Heart left ventricle (tissue), 16 donors: ENCODE results near the gene RALBP1. TPM values are rescaled to one million over a fixed set of nuclear protein-coding genes. Genes with fewer than 3 reads are reported as not detected.

Experiments
- ATAC-seq, 4 donors: fragments of 200-7000 bp; cut with Tn5 transposase; one replicate each; pipeline ENCODE4 v1.9.1; 2020 to 2022; ENCODE audit warnings: moderate library complexity in 4 of 4, mild to moderate bottlenecking in 3 of 4, moderate number of reproducible peaks in 1 of 4
- DNase-seq, 5 donors: peaks; one replicate each; pipeline ENCODE4 v3.0.0-alpha.2; 2020
- H3K27ac ChIP-seq, 12 donors: fragments of 200-600 bp; sonication (generic) in 4 of 12; one replicate each; pipeline versions ENCODE4 v1.5.0 to v1.8.0; 2016 to 2022; ENCODE audit warnings: mild to moderate bottlenecking in 2 of 12
- H3K27me3 ChIP-seq, 9 donors: fragments of 200-600 bp; sonication (generic) in 2 of 9; one replicate each; pipeline versions ENCODE4 v1.5.1 to v1.8.0; 2016 to 2022; ENCODE audit warnings: mild to moderate bottlenecking in 3 of 9
- H3K36me3 ChIP-seq, 9 donors: fragments of 200-600 bp; sonication (generic) in 2 of 9; one replicate each; pipeline versions ENCODE4 v1.5.0 to v1.8.0; 2018 to 2022; ENCODE audit warnings: mild to moderate bottlenecking in 2 of 9
- H3K4me1 ChIP-seq, 12 donors: fragments of 200-600 bp; sonication (generic) in 4 of 12; one replicate each; pipeline versions ENCODE4 v1.5.0 to v1.8.0; 2016 to 2022; ENCODE audit warnings: mild to moderate bottlenecking in 3 of 12
- H3K4me3 ChIP-seq, 12 donors: fragments of 200-600 bp; sonication (generic) in 4 of 12; one replicate each; pipeline versions ENCODE4 v1.5.0 to v1.8.0; 2017 to 2022; ENCODE audit warnings: mild to moderate bottlenecking in 9 of 12, moderate library complexity in 4 of 12
- H3K9me3 ChIP-seq, 12 donors: fragments of 200-600 bp; sonication (generic) in 4 of 12; one replicate each; pipeline versions ENCODE4 v1.5.0 to v1.8.0; 2016 to 2022; ENCODE audit warnings: mild to moderate bottlenecking in 1 of 12
- CTCF ChIP-seq, 12 donors: fragments of 200-600 bp; sonication (generic) in 4 of 12; IDR thresholded peaks; one replicate each; pipeline versions ENCODE4 v1.5.0 to v1.8.0; 2018 to 2022; ENCODE audit warnings: antibody characterized with exemption in 12 of 12, mild to moderate bottlenecking in 5 of 12
- POLR2A ChIP-seq, 2 donors: fragments of 450-650 bp; IDR thresholded peaks; one replicate each; pipeline ENCODE4 v1.6.1; 2017; ENCODE audit warnings: antibody characterized with exemption in 2 of 2, mild to moderate bottlenecking in 2 of 2, moderate library complexity in 2 of 2
- WGBS, 4 donors: extraction: QIAGEN DNeasy Blood & Tissue Kit in 2 of 4; methylation state at CpG; one replicate each; pipeline versions ENCODE4 v1.1.5 to v1.1.7; 2013 to 2018; 5-methylcytosine and 5-hydroxymethylcytosine counted together
- intact Hi-C, 10 donors: fragments of 100-400 bp; cut with DNase I; formaldehyde crosslinking; loops; one replicate each; pipeline versions ENCODE4 v1.11.1 to v1.14.2; 2022
- polyA plus RNA-seq, 2 donors: library from polyadenylated mRNA; stranded (reverse); fragments of 200-250 nt; gene quantifications; one replicate each; pipeline ENCODE4 v1.2.3, GENCODE V29; 2013
- total RNA-seq, 9 donors: library from RNA; depleted of rRNA in 2 of 9; stranded (reverse); fragments of >200 nt in 2 of 9; fragmentation: NEBNext Ultra II Directional in 3 of 9; extraction: Animal tissue kit (Norgen Biotek cat#: 25700) in 3 of 9; gene quantifications; one replicate each; pipeline versions ENCODE4 v1.1.0 to v1.2.4, GENCODE V29; 2016 to 2023
- donor health status: ischemic (EF 13 %, LVEDD 7.1; RV severe dilation, severe dysfunction).
- donor health status: healthy with polysubstance abuse.
- donor health status: DM: no; HTN: yes; CAD: no.
- donor health status: DM: no; HTN: no; CAD: no.
- donor health status: ischemic (EF 25% LVEDD 6.9; RV normal size, moderate dysfunction).
- donor health status: ischemic (EF 25% LVEDD 5.7; RV mildly dilated, moderate dysfunction).
- donor health status: healthy.
- donor health status: DM: yes; HTN: yes; CAD: no.
- donor health status: ischemic (EF 35%, LVEDD 5.7; RV mildly dilated, moderate dysfunction).
- donor health status: nonischemic (EF 11% LVEDD 7.7; RV severe dilation, severe dysfunction).
- donor health status: DM: yes; HTN: yes; CAD: no.
- donor health status: PGD.
- donor health status: ischemic (EF 29% LVEDD 5.4; RV normal size, mild dysfunction).
- donor health status: nonischemic (EF 23%, LVEDD 6.1; RV moderate dilation, normal function).

The RALBP1 gene
- total and polyA plus RNA-seq, 11 donors: 20.9 to 91.1 (median 47.8) TPM

DNA sequence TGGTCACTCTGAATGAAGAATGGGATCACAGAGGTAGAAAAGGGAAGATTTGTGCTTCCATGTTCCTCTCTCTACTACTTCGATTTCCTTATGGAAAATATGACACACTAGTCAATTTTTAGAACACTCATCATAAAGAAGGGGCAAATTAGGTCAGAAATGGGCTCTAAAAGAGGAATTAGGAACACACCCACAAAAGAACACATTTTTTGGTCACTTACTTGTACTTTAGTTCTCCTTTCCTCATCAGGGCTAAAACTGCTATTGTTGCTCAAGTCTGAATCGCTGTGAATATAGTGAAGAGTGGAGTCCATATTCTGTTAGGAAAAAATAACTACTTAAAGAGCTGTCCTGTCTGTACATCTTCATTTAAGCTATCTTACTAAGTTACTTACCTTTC, 86.4 kb downstream of the RALBP1 start:
- intact Hi-C loops: no loop called here
- peaks cover 0 to 41% (median 13%) of the 10 kb centered on the region in 12 donors for H3K4me1 ChIP-seq

GRCh38 chr18:9562584-9562983, 87.3 kb downstream of the RALBP1 start:
- Histone ChIP-seq H3K9me3 (no peaks in the 10 kb centered on the region), H3K4me1 (peaks cover 0 to 41% (median 13%) of the 10 kb centered on the region in 12 donors), H3K4me3 (no peak overlapping the region), H3K27ac (peak overlapping the region in 1 of 12 donors; percentile 22), H3K27me3 (no peaks in the 10 kb centered on the region), H3K36me3 (peaks cover 0 to 75% (median 64%) of the 10 kb centered on the region in 9 donors)
- WGBS, 4 donors: 86 to 94% (median 89%) methylated on average over 4 of the region's 4 CpGs
- intact Hi-C loops: no loop called here
- ATAC-seq: no peak
- no peak for DNase-seq
- no peak for TF ChIP-seq CTCF (IDR thresholded peaks at IDR 0.05)
- no peak for TF ChIP-seq POLR2A (IDR thresholded peaks at IDR 0.05)

More for the DNA sequence above, 86.4 kb downstream of the RALBP1 start:
- whole genome bisulfite sequencing, 4 donors: 66 to 87% (median 81%) methylated on average over 2 of the region's 2 CpGs
- Histone ChIP-seq H3K4me3 (no peak overlapping the region), H3K36me3 (peaks cover 0 to 77% (median 67%) of the 10 kb centered on the region in 9 donors), H3K27me3 (no peaks in the 10 kb centered on the region), H3K9me3 (no peaks in the 10 kb centered on the region), H3K27ac (peak overlapping the region in 1 of 12 donors; percentile 22)
- TF ChIP-seq CTCF (IDR thresholded peaks at IDR 0.05) (no peak), POLR2A (IDR thresholded peaks at IDR 0.05) (no peak)
- peak in 2 of 4 donors; percentile 49 to 54 for ATAC-seq
- DNase-seq: no peak

- H3K27me3 ChIP-seq: no peaks in the 10 kb centered on the region
- WGBS, 4 donors: 91 to 92% (median 92%) methylated on average over 4 of the region's 4 CpGs
- DNase-seq (no peak), ATAC-seq (peak in 1 of 4 donors; percentile 46)
- H3K27ac ChIP-seq: peak overlapping the region in 1 of 12 donors; percentile 22
- H3K4me3 ChIP-seq: no peak overlapping the region
- peaks cover 0 to 75% (median 63%) of the 10 kb centered on the region in 9 donors for H3K36me3 ChIP-seq
- TF ChIP-seq POLR2A (IDR thresholded peaks at IDR 0.05): no peak
- TF ChIP-seq CTCF (IDR thresholded peaks at IDR 0.05): no peak
- intact Hi-C loops: no loop called here
- H3K9me3 ChIP-seq: no peaks in the 10 kb centered on the region
- peaks cover 0 to 41% (median 13%) of the 10 kb centered on the region in 12 donors for H3K4me1 ChIP-seq
These were observed 88.0 kb downstream of the RALBP1 start for GRCh38 chr18:9563331-9563730.

- TF ChIP-seq CTCF (IDR thresholded peaks at IDR 0.05): no peak
- TF ChIP-seq POLR2A (IDR thresholded peaks at IDR 0.05): no peak
- DNase-seq (no peak), ATAC-seq (no peak)
- 70 to 87% (median 83%) methylated on average over 2 of the region's 2 CpGs for WGBS, 4 donors
- H3K27me3 ChIP-seq: no peaks in the 10 kb centered on the region
- no peak overlapping the region for H3K4me3 ChIP-seq
- H3K27ac ChIP-seq: peak overlapping the region in 1 of 12 donors; percentile 18
- intact Hi-C loops: no loop called here
- H3K9me3 ChIP-seq: no peaks in the 10 kb centered on the region
- H3K36me3 ChIP-seq: peaks cover 0 to 74% (median 62%) of the 10 kb centered on the region in 9 donors
- peaks cover 0 to 41% (median 13%) of the 10 kb centered on the region in 12 donors for H3K4me1 ChIP-seq
These were observed 90.1 kb downstream of the RALBP1 start for GRCh38 chr18:9565407-9565806.
